Fibroblast of villous mesenchyme (primary cell): ENCODE data around the gene OXTR. TPM values are rescaled to one million over a fixed set of nuclear protein-coding genes. Genes with fewer than 3 reads are reported as not detected.

Source experiments
- DNase-seq: peaks from one replicate; pipeline ENCODE4 v3.0.0-alpha.2; 2010; ENCODE audit warnings: low read depth
- H3K4me3 ChIP-seq: 2 replicates; pipeline ENCODE4 v1.5.1; 2011; ENCODE audit warnings: low read depth, mild to moderate bottlenecking, low read length
- CTCF ChIP-seq: IDR thresholded peaks from 2 replicates; pipeline ENCODE4 v1.5.1; 2012; ENCODE audit warnings: low read depth, mild to moderate bottlenecking, low read length; ENCODE audit not compliant: insufficient read depth
- total RNA-seq: library from RNA; depleted of rRNA; stranded (reverse); fragments of >200 nt; gene quantifications from 2 replicates; pipeline ENCODE4 v1.2.3, GENCODE V29; 2012

Gene OXTR
- total RNA-seq, 1 donor: 310 TPM

- no peak for DNase-seq
- H3K4me3 ChIP-seq: no peak overlapping the region
- no peak for TF ChIP-seq CTCF
Measured at GRCh38 chr3:8737823-8738222, 31.6 kb downstream of the OXTR start.

GRCh38 chr3:8737301-8737700 is 32.1 kb downstream of the OXTR start:
- no peak for TF ChIP-seq CTCF
- no peak overlapping the region for H3K4me3 ChIP-seq
- no peak for DNase-seq

- no peak for TF ChIP-seq CTCF
- H3K4me3 ChIP-seq: no peak overlapping the region
- no peak for DNase-seq
Measured at GRCh38 chr3:8736436-8736835, 33.0 kb downstream of the OXTR start.

GRCh38 chr3:8734908-8735307 is 34.5 kb downstream of the OXTR start:
- TF ChIP-seq CTCF: no peak
- DNase-seq: no peak
- no peak overlapping the region for H3K4me3 ChIP-seq

- no peak overlapping the region for H3K4me3 ChIP-seq
- TF ChIP-seq CTCF: no peak
- DNase-seq: no peak
Measured at GRCh38 chr3:8734137-8734878, 35.1 kb downstream of the OXTR start.

GRCh38 chr3:8733332-8734094 is 35.9 kb downstream of the OXTR start, which contains the start of gene CAV3:
TSS of gene CAV3 (plus strand) at chr3:8733802. CDS start at chr3:8733877, 75 bp downstream.
- DNase-seq: no peak
- no peak within 1 kb of the TSS for H3K4me3 ChIP-seq
- TF ChIP-seq CTCF: no peak
